NCI-H524 (cell line): Measurements from ENCODE around the gene COX18.

Experiments
- DNase-seq, 2 experiments: peaks; one replicate each; lab custom pipeline; 2025; lab: John Stamatoyannopoulos, UW

The COX18 gene

GRCh38 chr4:73053076-73053475, 16.4 kb downstream of the COX18 start:
- DNase-seq = no peak

GRCh38 chr4:73051625-73052024, 17.9 kb downstream of the COX18 start:
- no peak for DNase-seq

GRCh38 chr4:73045879-73046278, 23.6 kb downstream of the COX18 start:
- DNase-seq = no peak

GRCh38 chr4:73037057-73037456, 32.5 kb downstream of the COX18 start:
- DNase-seq = no peak

- no peak for DNase-seq
Observed at GRCh38 chr4:73036123-73036522, 33.4 kb downstream of the COX18 start.

- no peak for DNase-seq
Observed at GRCh38 chr4:73034896-73035295, 34.6 kb downstream of the COX18 start.

GRCh38 chr4:73028621-73029020, 40.9 kb downstream of the COX18 start:
- no peak for DNase-seq

GRCh38 chr4:73021634-73022033, 47.9 kb downstream of the COX18 start:
- DNase-seq = peak; percentile 22 to 40

GRCh38 chr4:73019462-73020047, 50.0 kb downstream of the COX18 start:
- DNase-seq = peak in 1 of 2 experiments; percentile 52

- DNase-seq = no peak
Observed at GRCh38 chr4:73018595-73018994, 50.9 kb downstream of the COX18 start.

- no peak for DNase-seq
Observed at GRCh38 chr4:73013310-73013709, 56.2 kb downstream of the COX18 start.

GRCh38 chr4:73012673-73013072, 56.8 kb downstream of the COX18 start:
- DNase-seq = no peak

- no peak for DNase-seq
Observed at GRCh38 chr4:73011629-73011985, 57.9 kb downstream of the COX18 start.

- DNase-seq = no peak
Observed at GRCh38 chr4:73010789-73011628, 58.5 kb downstream of the COX18 start.

GRCh38 chr4:73007526-73008100, 61.9 kb downstream of the COX18 start:
- DNase-seq = no peak

GRCh38 chr4:73006286-73006990, 63.1 kb downstream of the COX18 start:
- DNase-seq = no peak

GRCh38 chr4:73005514-73005913, 64.0 kb downstream of the COX18 start:
- DNase-seq = no peak
